Thyroid gland (tissue), 4 donors: Measurements from ENCODE around the gene MYO5A. TPM values are rescaled to one million over a fixed set of nuclear protein-coding genes. Genes with fewer than 3 reads are reported as not detected.
A peak's percentile ranks its signal among the peaks of the same experiment; 100 is the strongest.

Experiments used
- DNase-seq, 2 donors: peaks; one replicate each; pipeline ENCODE4 v3.0.0-alpha.2; 2019
- H3K27ac ChIP-seq, 3 donors: fragments of 200-600 bp; sonication (generic); 1 replicate in 2 of 3; 2 replicates in 1 of 3; pipeline ENCODE4 v1.5.1; 2016 to 2019; ENCODE audit warnings: mild to moderate bottlenecking in 1 of 3, moderate library complexity in 1 of 3
- H3K27me3 ChIP-seq: fragments of 200-600 bp; sonication (generic); one replicate; pipeline ENCODE4 v1.5.1; 2019
- H3K36me3 ChIP-seq, 2 donors: fragments of 200-600 bp; sonication (generic); one replicate each; pipeline ENCODE4 v1.5.1; 2016 to 2019
- H3K4me1 ChIP-seq, 2 donors: fragments of 200-600 bp; sonication (generic); one replicate each; pipeline ENCODE4 v1.5.1; 2017 to 2019
- H3K4me3 ChIP-seq, 3 donors: fragments of 200-600 bp; sonication (generic); replicated peaks in 1 of 3; 1 replicate in 2 of 3; 2 replicates in 1 of 3; pipeline ENCODE4 v1.5.1; 2016; ENCODE audit warnings: mild to moderate bottlenecking in 1 of 3
- H3K9me3 ChIP-seq: fragments of 200-600 bp; sonication (generic); one replicate; pipeline ENCODE4 v1.5.1; 2017
- CTCF ChIP-seq, 6 experiments: fragments of 200-600 bp in 3 of 6; fragments of 450-650 bp in 3 of 6; sonication (generic) in 3 of 6; IDR thresholded peaks; one replicate each; pipeline ENCODE4 v1.5.1; 2016 to 2019; ENCODE audit warnings: antibody characterized with exemption in 6 of 6, mild to moderate bottlenecking in 2 of 6, inconsistent platforms in 1 of 6, moderate library complexity in 1 of 6
- POLR2A ChIP-seq, 2 donors: fragments of 450-650 bp; IDR thresholded peaks; one replicate each; pipeline ENCODE4 v1.6.1; 2017; ENCODE audit warnings: antibody characterized with exemption in 2 of 2, mild to moderate bottlenecking in 2 of 2, moderate library complexity in 1 of 2
- WGBS, 2 donors: methylation state at CpG; one replicate each; pipeline ENCODE4 v1.1.5; 2017; 5-methylcytosine and 5-hydroxymethylcytosine counted together
- intact Hi-C: fragments of 100-400 bp; cut with DNase I; formaldehyde crosslinking; loops from one replicate; pipeline ENCODE4 v1.15.1; 2023
- total RNA-seq, 4 donors: library from RNA; depleted of rRNA; stranded (reverse); fragments of >200 nt; gene quantifications; one replicate each; pipeline ENCODE4 v1.2.3, GENCODE V29; 2016

The MYO5A gene
- total RNA-seq, 4 donors from 2014 or later: 23.3 to 44.1 (median 34.7) TPM

DNA sequence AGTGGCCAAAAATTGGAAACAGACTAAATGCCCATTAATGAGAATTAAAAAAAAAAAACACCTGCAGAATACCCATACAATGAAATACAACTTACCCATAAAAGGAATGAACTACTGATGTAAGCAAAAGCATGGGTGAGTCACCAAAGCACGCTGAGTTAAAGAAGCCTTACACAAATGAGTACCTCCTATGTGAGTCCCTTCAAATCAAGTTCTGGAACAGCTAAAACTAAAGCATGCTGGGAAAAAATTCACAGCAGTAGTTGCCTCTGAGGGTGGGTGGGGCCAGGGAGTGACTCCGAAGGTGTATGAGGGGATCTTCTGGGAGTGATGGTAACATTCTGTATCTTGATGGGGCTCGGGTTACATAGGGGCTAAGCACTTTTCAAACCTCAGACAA is 244.5 kb downstream of the MYO5A start:
- Histone ChIP-seq H3K36me3 (peaks cover 3 to 5% of the 10 kb centered on the region in 2 donors), H3K9me3 (no peaks in the 10 kb centered on the region), H3K27ac (peak overlapping the region in 1 of 3 donors; percentile 21), H3K4me1 (peaks cover 26 to 36% of the 10 kb centered on the region in 2 donors), H3K4me3 (no peak overlapping the region), H3K27me3 (no peaks in the 10 kb centered on the region)
- TF ChIP-seq CTCF (IDR thresholded peaks at IDR 0.05) (no peak), POLR2A (IDR thresholded peaks at IDR 0.05) (no peak)
- no peak for DNase-seq
- 83 to 88% methylated on average over 3 of the region's 3 CpGs for WGBS, 2 donors
- intact Hi-C loops: no loop called here

GRCh38 chr15:52283281-52283680 is 245.4 kb downstream of the MYO5A start:
- no peak for DNase-seq
- Histone ChIP-seq H3K9me3 (no peaks in the 10 kb centered on the region), H3K4me3 (no peak overlapping the region), H3K27me3 (no peaks in the 10 kb centered on the region), H3K36me3 (peaks cover 12 to 14% of the 10 kb centered on the region in 2 donors), H3K4me1 (peaks cover 17 to 28% of the 10 kb centered on the region in 2 donors), H3K27ac (peak overlapping the region in 2 of 3 donors; percentile 18 to 21)
- intact Hi-C loops: no loop called here
- no peak for TF ChIP-seq POLR2A (IDR thresholded peaks at IDR 0.05)
- 87 to 95% methylated on average over 6 of the region's 6 CpGs for WGBS, 2 donors

DNA sequence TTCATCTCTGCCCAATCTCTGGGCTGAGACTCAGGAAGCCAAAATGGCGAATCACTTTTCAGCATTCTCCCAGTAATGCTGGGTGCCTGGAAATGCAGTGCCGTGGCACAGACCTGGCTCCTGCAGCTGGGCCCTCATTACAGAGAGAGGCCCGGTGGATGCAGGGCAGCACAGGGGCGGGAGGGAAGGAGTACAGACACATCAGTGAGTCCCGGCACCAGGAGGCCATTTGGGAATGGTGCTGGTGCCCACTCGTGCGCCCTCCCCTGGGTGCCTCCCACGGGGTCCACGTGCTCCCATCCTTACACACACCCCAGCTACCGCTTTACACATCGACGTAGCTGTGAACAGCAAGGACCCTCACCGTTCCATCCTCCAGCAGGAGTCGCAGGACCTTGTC is 246.3 kb downstream of the MYO5A start:
- WGBS, 2 donors: 94 to 96% methylated on average over 12 to 14 of the region's 14 CpGs
- no peak for DNase-seq
- no peak for TF ChIP-seq CTCF (IDR thresholded peaks at IDR 0.05)
- TF ChIP-seq POLR2A (IDR thresholded peaks at IDR 0.05): no peak
- peak overlapping the region in 1 of 3 donors; percentile 18 for H3K27ac ChIP-seq
- H3K9me3 ChIP-seq: no peaks in the 10 kb centered on the region
- peaks cover 20 to 23% of the 10 kb centered on the region in 2 donors for H3K36me3 ChIP-seq
- H3K4me1 ChIP-seq: peaks cover 9 to 19% of the 10 kb centered on the region in 2 donors
- no peak overlapping the region for H3K4me3 ChIP-seq
- intact Hi-C loops: no loop called here
- no peaks in the 10 kb centered on the region for H3K27me3 ChIP-seq

DNA sequence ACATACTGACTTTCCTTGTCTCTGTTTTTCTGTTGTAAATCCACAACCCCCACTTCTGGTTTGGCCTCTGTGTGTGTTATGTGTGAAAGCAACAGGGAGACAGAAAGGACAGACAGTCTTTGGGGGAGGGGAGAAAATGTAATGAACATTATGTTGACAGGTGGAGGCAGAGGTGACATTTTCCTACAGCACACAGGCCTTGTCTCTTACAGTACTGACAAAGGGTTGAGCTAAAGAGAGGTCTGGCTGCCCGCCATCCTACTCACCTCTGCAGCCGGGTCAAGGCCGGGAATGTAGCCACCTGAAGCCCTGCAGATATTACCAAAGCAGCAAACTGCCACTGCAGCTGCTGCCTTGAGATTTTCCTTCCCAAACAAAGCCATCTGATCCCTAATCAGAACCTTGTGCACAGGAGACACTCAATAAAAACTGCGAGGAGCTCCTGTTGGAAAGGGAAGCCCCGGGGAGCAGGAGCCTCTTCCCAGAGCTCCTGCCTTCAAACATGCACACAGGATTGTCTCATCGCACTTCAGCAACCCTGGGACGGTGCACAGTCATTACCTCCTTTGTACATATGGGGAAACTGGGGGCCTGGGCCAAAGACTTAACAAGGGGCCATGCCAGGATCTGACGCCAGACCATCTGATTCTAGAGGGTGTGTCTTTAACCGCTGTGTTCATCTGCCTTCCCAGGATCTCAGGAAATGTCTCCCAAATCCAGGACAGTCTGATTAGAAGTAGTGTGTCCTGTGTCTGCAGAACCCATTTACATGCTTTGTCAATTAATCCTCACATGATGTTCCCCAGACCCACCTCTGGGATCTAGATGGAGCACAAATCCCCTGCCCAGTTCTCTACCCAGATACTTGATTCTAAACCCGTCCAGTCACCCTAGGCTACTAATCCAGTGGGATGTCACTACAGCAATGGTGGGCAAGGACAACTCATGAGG is 247.3 kb downstream of the MYO5A start:
- 67 to 71% methylated on average over 5 to 10 of the region's 10 CpGs for WGBS, 2 donors
- peak overlapping the region in 2 of 3 donors; percentile 26 for H3K27ac ChIP-seq
- peaks cover 29 to 32% of the 10 kb centered on the region in 2 donors for H3K36me3 ChIP-seq
- H3K4me3 ChIP-seq: no peak overlapping the region
- no peaks in the 10 kb centered on the region for H3K27me3 ChIP-seq
- peak; percentile 44 to 46 for DNase-seq
- TF ChIP-seq CTCF (IDR thresholded peaks at IDR 0.05) (no peak), POLR2A (IDR thresholded peaks at IDR 0.05) (no peak)
- H3K9me3 ChIP-seq: no peaks in the 10 kb centered on the region
- peaks cover 4 to 12% of the 10 kb centered on the region in 2 donors for H3K4me1 ChIP-seq
- intact Hi-C loops: no loop called here

GRCh38 chr15:52280326-52281084 is 248.2 kb downstream of the MYO5A start:
- intact Hi-C loops: no loop called here
- no peak for DNase-seq
- Histone ChIP-seq H3K4me1 (peaks cover 4 to 12% of the 10 kb centered on the region in 2 donors), H3K36me3 (peaks cover 33 to 35% of the 10 kb centered on the region in 2 donors), H3K27ac (peak overlapping the region in 2 of 3 donors; percentile 26), H3K4me3 (no peak overlapping the region), H3K9me3 (no peaks in the 10 kb centered on the region), H3K27me3 (no peaks in the 10 kb centered on the region)
- WGBS, 2 donors: 94 to 95% methylated on average over 11 of the region's 11 CpGs
- TF ChIP-seq POLR2A (IDR thresholded peaks at IDR 0.05) (no peak), CTCF (IDR thresholded peaks at IDR 0.05) (no peak)
